NCI-H1436 (cell line): ENCODE results near the gene TMEM235.
A peak's percentile ranks its signal among the peaks of the same experiment; 100 is the strongest.

Experiments
- DNase-seq: peaks from one replicate; lab custom pipeline; 2025; lab: John Stamatoyannopoulos, UW

TMEM235 gene

GRCh38 chr17:78255029-78255656 lies 23.7 kb downstream of the TMEM235 start:
- DNase-seq: no peak

- DNase-seq: no peak
Observed at GRCh38 chr17:78255953-78256706, 24.7 kb downstream of the TMEM235 start.

GRCh38 chr17:78256707-78257591 lies 25.5 kb downstream of the TMEM235 start:
- DNase-seq: no peak

DNA sequence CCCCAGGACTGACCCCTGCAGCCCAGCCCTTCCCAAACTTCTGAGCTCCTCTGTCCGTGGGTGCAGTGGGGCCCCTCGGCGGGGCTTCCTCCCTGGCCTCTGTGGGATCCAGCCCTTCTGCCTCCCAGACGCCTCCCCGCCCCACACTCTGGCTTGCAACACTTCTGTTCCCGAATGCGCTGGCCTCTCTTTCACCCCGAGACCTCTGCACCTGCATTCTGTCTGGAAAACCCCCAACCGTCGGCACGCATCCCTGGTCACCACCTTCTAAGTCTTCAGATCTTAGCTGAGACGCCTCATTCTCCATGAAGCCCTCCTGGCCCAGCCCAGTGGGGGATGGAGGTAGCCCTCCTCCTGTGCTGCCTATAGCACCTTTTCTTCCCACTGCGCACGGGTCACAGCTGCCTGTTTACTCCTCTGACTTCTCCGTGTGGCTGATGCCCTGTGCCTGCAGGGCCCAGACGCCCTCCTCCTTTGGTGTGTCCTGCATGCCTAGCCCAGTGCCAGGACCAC lies 26.4 kb downstream of the TMEM235 start:
- DNase-seq: no peak

DNA sequence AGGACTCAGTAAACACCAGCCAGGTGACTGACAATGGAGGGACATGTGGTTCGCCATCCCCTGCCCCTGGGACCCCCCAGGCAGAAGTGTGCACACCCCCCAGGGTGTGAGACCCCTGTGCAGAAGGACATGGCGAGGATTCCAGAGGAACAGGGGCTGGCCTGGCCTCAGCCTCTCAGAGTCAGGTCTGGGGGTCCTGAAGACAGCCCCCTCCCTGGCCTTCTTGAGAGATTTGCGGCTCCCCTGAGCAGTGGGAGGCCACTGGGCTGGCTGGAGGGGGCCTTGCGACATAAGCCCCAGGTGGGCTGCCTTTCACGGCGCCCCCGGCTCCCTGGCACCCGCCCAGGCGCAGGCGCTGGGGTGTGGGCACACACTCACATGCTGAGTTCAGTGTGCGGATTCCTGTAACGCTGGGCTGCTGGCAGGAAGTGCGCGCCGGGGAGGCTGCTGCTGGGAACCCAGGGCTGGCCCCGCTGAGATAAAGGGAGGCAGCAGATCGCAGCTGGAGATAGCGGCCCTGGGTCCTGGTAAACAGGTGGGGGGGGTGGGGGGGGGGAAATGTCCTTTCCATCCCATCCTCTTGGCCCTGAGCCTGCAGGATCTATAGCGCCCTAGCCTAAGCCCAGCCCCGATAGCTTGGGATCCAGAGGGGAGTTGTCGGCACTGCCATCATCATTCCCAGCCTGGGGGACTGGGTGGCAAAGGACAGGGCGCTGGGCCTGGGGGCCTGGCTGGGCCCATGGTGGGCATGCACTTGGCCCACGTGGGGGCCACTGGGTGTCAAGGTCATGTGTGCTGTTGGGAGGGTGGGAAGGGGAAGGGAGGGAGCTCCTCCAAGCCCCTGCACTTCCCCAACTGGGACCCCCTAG lies 27.1 kb downstream of the TMEM235 start:
- DNase-seq: no peak

GRCh38 chr17:78259192-78259554 lies 27.7 kb downstream of the TMEM235 start:
- DNase-seq: no peak

- no peak for DNase-seq
Observed at GRCh38 chr17:78263063-78263735, 31.8 kb downstream of the TMEM235 start.

DNA sequence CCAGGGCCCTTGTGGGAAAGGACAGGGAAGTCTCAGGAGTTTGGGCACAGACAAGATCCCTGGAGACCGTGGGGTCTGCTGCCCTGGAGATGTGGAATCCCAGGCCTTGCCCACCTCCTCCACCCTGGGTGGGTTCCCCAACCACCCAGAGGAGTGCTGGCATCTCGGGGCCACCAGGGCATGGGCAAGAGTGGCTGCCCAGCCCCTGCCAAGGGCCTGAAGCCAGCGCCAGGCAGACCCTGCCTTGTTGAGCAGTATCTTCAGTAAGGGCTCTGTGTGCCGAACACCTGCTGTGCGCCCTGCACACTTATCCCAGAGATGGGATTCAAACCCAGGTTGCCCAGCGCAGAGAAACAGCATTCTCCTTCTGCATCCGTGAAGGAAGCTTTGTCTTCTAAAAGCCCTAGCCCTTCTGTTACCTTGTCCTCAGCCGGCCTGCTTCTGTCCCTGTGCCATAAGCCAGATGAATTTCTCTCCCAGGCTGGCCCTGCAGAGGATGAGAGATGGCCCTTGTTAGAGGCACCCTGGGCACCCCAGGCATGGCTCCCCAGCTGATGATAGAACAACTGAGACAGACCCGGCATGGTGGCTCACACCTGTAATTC lies 32.4 kb downstream of the TMEM235 start:
- no peak for DNase-seq

DNA sequence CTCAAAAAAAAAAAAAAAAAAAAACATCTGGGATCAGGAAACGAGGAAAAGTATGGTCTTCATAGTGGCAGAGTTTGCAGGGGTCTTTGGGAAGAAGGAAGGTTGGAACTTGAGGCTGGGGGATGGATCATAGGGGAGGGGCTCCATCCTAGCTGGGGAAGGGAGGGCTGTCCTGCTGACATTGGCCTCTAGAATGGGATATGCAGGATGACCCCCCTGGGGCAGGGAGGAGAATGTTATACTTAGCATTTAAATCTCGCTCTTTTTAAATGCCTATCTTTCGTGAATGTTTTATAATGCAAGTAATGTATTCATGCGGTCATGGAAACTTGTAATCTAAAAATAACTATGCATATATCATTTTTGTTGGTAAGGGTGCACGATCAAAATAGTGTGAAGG lies 33.2 kb downstream of the TMEM235 start:
- DNase-seq: no peak

- DNase-seq: no peak
Observed at GRCh38 chr17:78265121-78265520, 33.7 kb downstream of the TMEM235 start.

- DNase-seq: no peak
Observed at GRCh38 chr17:78266231-78266631, 34.8 kb downstream of the TMEM235 start.

DNA sequence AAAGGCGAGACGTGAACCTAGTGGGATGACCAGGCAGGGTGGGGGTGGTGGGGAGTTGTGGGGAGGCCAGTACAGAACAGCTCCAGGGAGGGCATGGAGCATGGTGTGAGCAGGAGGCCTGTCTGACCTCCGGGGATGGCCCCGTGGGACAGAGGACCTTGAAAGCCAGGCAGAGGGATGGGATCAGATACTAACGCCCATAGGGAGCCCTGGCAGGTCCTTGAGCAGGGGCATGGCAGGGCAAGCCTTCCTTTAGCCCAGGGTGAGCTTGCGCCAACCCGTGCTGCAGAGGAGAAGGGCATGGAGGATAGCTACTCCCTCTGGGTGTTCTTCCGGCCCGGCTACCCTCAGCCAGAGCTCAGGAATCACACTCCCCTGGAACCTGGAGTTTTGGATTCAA lies 35.3 kb downstream of the TMEM235 start:
- no peak for DNase-seq

- no peak for DNase-seq
Observed at GRCh38 chr17:78267253-78268073, 36.0 kb downstream of the TMEM235 start.

GRCh38 chr17:78268191-78268874 lies 36.9 kb downstream of the TMEM235 start:
- no peak for DNase-seq

- no peak for DNase-seq
Observed at GRCh38 chr17:78268951-78269905, 37.8 kb downstream of the TMEM235 start.

DNA sequence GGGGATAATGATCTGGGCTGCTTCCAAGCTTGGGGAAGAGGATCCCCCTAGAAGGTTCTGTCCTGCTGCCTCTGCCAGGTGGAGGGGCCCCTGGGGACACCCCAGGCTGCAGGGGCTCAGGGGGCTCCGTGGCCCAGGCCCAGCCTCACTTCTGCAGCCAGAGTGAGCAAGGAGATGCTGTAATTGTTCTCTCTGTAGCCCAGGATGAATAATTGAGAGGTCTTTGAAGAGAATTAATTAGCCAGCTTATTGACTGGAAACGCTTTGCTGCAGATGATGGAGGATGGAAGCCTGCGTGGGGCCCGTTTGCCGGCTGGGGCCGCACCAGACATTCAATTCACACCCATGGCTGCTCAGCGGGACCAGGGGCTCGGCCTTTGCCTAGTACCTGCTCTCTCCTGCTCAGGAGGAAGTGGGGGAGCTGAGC lies 38.5 kb downstream of the TMEM235 start:
- peak; percentile 41 for DNase-seq

DNA sequence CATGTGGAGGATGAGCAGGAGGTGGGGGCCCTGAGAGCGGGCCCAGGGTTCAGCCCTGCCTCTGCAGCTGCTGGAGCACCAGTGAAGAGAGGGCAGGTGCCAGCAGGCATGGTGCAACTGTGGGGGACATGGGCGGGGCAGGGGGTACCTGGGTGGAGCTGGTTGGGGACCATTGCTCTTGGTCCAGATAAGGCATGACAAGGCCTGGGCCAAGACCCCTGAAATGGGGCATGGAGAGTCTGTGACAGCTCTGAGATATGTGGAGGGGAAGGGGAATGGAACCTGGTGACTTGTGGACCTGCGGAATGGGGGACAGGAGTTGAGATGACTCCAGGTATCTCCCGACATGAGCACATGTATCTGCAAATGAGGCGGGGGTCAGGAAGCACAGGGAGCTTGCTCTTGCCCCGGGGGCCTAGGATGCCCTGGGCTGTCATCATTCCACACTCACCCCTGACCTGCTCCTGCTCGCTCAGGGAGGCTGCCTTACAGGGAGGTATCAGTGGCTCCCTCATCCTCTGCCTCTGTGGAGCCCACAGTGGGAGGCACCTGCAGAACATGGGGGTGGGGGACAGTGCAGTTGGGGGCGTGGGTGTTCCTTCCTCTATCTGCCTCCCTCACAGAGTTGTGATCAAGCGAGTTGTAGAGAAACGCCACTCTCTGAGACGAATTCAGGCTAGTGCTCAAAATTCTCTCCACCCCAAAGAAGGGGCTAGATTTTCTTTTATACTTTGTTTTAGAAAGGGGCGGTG lies 40.2 kb downstream of the TMEM235 start:
- DNase-seq: no peak
